ENCODE results near the gene LILRA6.

LILRA6 gene

DNA sequence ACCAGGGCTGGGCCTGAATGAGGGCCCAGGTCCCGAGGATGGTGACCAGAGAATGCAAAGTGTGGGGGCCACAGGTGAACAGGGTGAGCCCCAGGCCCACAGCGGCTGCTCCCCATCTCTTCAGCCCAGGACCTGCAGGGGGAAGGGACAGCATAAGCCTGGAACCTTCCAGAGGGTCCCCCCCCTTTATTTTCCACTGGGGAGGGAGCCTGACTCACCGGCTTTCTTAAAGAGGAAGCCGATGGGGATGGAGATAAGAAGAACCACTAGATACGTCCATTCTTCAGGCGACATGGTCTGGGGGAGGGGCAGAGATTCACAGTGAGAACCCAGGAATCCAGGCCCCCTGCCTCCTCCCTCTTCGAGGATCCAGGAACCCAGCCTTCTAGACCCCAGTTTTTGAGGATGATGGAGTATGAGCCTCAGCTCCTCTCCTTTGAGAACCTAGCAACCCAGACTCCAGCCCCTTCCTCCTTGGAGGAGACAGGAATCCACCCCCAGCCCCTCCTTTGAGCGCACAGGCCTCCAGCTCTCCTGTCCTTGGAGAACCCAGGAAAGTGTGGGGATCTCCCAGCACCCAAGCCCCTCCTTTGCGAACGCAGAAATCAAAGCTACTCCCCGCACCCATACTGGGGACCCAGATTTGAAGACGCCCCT is 54.2 kb downstream of the LILRA6 start:
- DNase-seq (ENCODE audit: low spot score) = no peak

DNA sequence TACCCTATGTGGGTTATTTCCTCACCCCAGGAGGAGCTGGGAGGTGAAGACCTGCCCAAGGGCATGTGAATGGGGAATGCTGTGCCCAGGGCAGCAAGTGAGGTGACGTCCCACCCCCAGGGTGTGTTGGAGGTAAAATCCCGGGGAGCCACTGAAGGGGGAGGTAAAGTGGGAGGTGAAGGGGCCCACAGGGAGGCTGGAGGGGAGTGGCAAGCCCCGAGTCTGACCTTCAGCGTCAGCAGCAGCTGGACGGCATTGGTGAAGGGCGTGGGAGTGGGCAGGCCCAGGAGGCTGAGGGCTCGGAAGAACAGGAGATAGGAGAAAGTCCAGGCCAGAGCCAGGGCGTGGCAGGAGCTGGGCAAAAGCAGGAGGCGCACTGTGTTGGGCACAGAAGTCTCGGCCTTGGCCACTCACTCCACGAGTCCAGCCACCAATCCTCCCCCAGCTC is 55.6 kb downstream of the LILRA6 start:
- no peak for DNase-seq (ENCODE audit: low spot score)
